NCI-H187 (cell line): Measurements from ENCODE around the gene CACNA1I.

ENCODE experiments used
- DNase-seq, 2 experiments: peaks; one replicate each; lab custom pipeline; 2025; lab: John Stamatoyannopoulos, UW

Gene CACNA1I

GRCh38 chr22:39738746-39739145 lies 168.2 kb downstream of the CACNA1I start:
- no peak for DNase-seq
